ENCODE measurements around the gene KIF21A.

- TF ChIP-seq POLR2AphosphoS5 (IDR thresholded peaks at IDR 0.05; ENCODE audit: low read depth, low read length) (no peak), REST (IDR thresholded peaks at IDR 0.05; ENCODE audit: insufficient read depth in 1 of 2, low read depth in 2 of 2, low read length in 2 of 2) (no peak)
Measured at GRCh38 chr12:39375206-39375808, 67.6 kb downstream of the KIF21A start.
